Measurements from ENCODE around the gene CDC123.
A peak's percentile ranks its signal among the peaks of the same experiment; 100 is the strongest.

CDC123 gene
- 20.8 to 35.0 (median 30.3) reads per million in 3 donors for total RNA-seq

- Histone ChIP-seq H3K27ac (ENCODE audit: insufficient read depth, low read length, poor library complexity, severe bottlenecking) (peak within 1 kb of the TSS; percentile 97), H3K36me3 (ENCODE audit: control insufficient read depth, insufficient read depth, low read length) (no peaks in the 10 kb centered on the region), H3K27me3 (replicated peaks; ENCODE audit: control insufficient read depth, insufficient read depth, low read length, poor library complexity, severe bottlenecking) (no peaks in the 10 kb centered on the region), H3K9me3 (ENCODE audit: control insufficient read depth, low read length) (no peaks in the 10 kb centered on the region), H3K4me3 (ENCODE audit: insufficient read depth, low read depth, low read length, poor library complexity, severe bottlenecking) (peak within 1 kb of the TSS; percentile 94), H3K4me1 (ENCODE audit: control insufficient read depth, insufficient read depth, low read length, poor library complexity, severe bottlenecking) (peaks cover 17% of the 10 kb centered on the region)
- peak; percentile 63 to 77 (median 76) for DNase-seq
Measured at GRCh38 chr10:12195603-12196506, at the start of gene CDC123, which contains the start of gene NUDT5. Gene CDC123, plus strand, starts transcription at chr10:12196188. Its CDS starts 58 bp downstream, at chr10:12196246. Gene NUDT5, minus strand, starts transcription at chr10:12195891. Its CDS starts 9,600 bp downstream, at chr10:12186291.

- no peak overlapping the region for H3K27ac ChIP-seq (ENCODE audit: insufficient read depth, low read length, poor library complexity, severe bottlenecking)
- no peaks in the 10 kb centered on the region for H3K9me3 ChIP-seq (ENCODE audit: control insufficient read depth, low read length)
- H3K4me1 ChIP-seq (ENCODE audit: control insufficient read depth, insufficient read depth, low read length, poor library complexity, severe bottlenecking) = no peaks in the 10 kb centered on the region
- H3K4me3 ChIP-seq (ENCODE audit: insufficient read depth, low read depth, low read length, poor library complexity, severe bottlenecking) = no peak overlapping the region
- no peak for DNase-seq
- H3K27me3 ChIP-seq (replicated peaks; ENCODE audit: control insufficient read depth, insufficient read depth, low read length, poor library complexity, severe bottlenecking) = no peaks in the 10 kb centered on the region
- H3K36me3 ChIP-seq (ENCODE audit: control insufficient read depth, insufficient read depth, low read length) = peaks cover 10% of the 10 kb centered on the region
Measured at GRCh38 chr10:12150163-12150562, 45.8 kb upstream of the CDC123 start.

GRCh38 chr10:12154516-12154915 lies 41.5 kb upstream of the CDC123 start:
- DNase-seq = no peak
- no peak overlapping the region for H3K4me3 ChIP-seq (ENCODE audit: insufficient read depth, low read depth, low read length, poor library complexity, severe bottlenecking)
- no peaks in the 10 kb centered on the region for H3K4me1 ChIP-seq (ENCODE audit: control insufficient read depth, insufficient read depth, low read length, poor library complexity, severe bottlenecking)
- no peak overlapping the region for H3K27ac ChIP-seq (ENCODE audit: insufficient read depth, low read length, poor library complexity, severe bottlenecking)
- H3K9me3 ChIP-seq (ENCODE audit: control insufficient read depth, low read length) = no peaks in the 10 kb centered on the region
- no peaks in the 10 kb centered on the region for H3K27me3 ChIP-seq (replicated peaks; ENCODE audit: control insufficient read depth, insufficient read depth, low read length, poor library complexity, severe bottlenecking)
- H3K36me3 ChIP-seq (ENCODE audit: control insufficient read depth, insufficient read depth, low read length) = peaks cover 15% of the 10 kb centered on the region

- Histone ChIP-seq H3K27ac (ENCODE audit: insufficient read depth, low read length, poor library complexity, severe bottlenecking) (no peak overlapping the region), H3K4me1 (ENCODE audit: control insufficient read depth, insufficient read depth, low read length, poor library complexity, severe bottlenecking) (no peaks in the 10 kb centered on the region), H3K36me3 (ENCODE audit: control insufficient read depth, insufficient read depth, low read length) (peaks cover 19% of the 10 kb centered on the region), H3K4me3 (ENCODE audit: insufficient read depth, low read depth, low read length, poor library complexity, severe bottlenecking) (no peak overlapping the region), H3K27me3 (replicated peaks; ENCODE audit: control insufficient read depth, insufficient read depth, low read length, poor library complexity, severe bottlenecking) (no peaks in the 10 kb centered on the region), H3K9me3 (ENCODE audit: control insufficient read depth, low read length) (no peaks in the 10 kb centered on the region)
- no peak for DNase-seq
Measured at GRCh38 chr10:12156367-12157123, 39.4 kb upstream of the CDC123 start.

- H3K36me3 ChIP-seq (ENCODE audit: control insufficient read depth, insufficient read depth, low read length) = peaks cover 31% of the 10 kb centered on the region
Measured at GRCh38 chr10:12158111-12158510, 37.9 kb upstream of the CDC123 start.

GRCh38 chr10:12160664-12161063 lies 35.3 kb upstream of the CDC123 start:
- Histone ChIP-seq H3K27me3 (replicated peaks; ENCODE audit: control insufficient read depth, insufficient read depth, low read length, poor library complexity, severe bottlenecking) (no peaks in the 10 kb centered on the region), H3K27ac (ENCODE audit: insufficient read depth, low read length, poor library complexity, severe bottlenecking) (no peak overlapping the region), H3K4me3 (ENCODE audit: insufficient read depth, low read depth, low read length, poor library complexity, severe bottlenecking) (no peak overlapping the region), H3K9me3 (ENCODE audit: control insufficient read depth, low read length) (no peaks in the 10 kb centered on the region), H3K4me1 (ENCODE audit: control insufficient read depth, insufficient read depth, low read length, poor library complexity, severe bottlenecking) (no peaks in the 10 kb centered on the region), H3K36me3 (ENCODE audit: control insufficient read depth, insufficient read depth, low read length) (peaks cover 40% of the 10 kb centered on the region)
- no peak for DNase-seq

More at GRCh38 chr10:12158111-12158510, 37.9 kb upstream of the CDC123 start:
- no peaks in the 10 kb centered on the region for H3K4me1 ChIP-seq (ENCODE audit: control insufficient read depth, insufficient read depth, low read length, poor library complexity, severe bottlenecking)
- no peak for DNase-seq
- H3K27ac ChIP-seq (ENCODE audit: insufficient read depth, low read length, poor library complexity, severe bottlenecking) = no peak overlapping the region
- H3K27me3 ChIP-seq (replicated peaks; ENCODE audit: control insufficient read depth, insufficient read depth, low read length, poor library complexity, severe bottlenecking) = no peaks in the 10 kb centered on the region
- H3K4me3 ChIP-seq (ENCODE audit: insufficient read depth, low read depth, low read length, poor library complexity, severe bottlenecking) = no peak overlapping the region
- no peaks in the 10 kb centered on the region for H3K9me3 ChIP-seq (ENCODE audit: control insufficient read depth, low read length)

GRCh38 chr10:12162927-12163326 lies 33.1 kb upstream of the CDC123 start:
- Histone ChIP-seq H3K27me3 (replicated peaks; ENCODE audit: control insufficient read depth, insufficient read depth, low read length, poor library complexity, severe bottlenecking) (no peaks in the 10 kb centered on the region), H3K4me1 (ENCODE audit: control insufficient read depth, insufficient read depth, low read length, poor library complexity, severe bottlenecking) (no peaks in the 10 kb centered on the region), H3K9me3 (ENCODE audit: control insufficient read depth, low read length) (no peaks in the 10 kb centered on the region), H3K27ac (ENCODE audit: insufficient read depth, low read length, poor library complexity, severe bottlenecking) (no peak overlapping the region), H3K4me3 (ENCODE audit: insufficient read depth, low read depth, low read length, poor library complexity, severe bottlenecking) (no peak overlapping the region), H3K36me3 (ENCODE audit: control insufficient read depth, insufficient read depth, low read length) (peaks cover 51% of the 10 kb centered on the region)
- DNase-seq = no peak

GRCh38 chr10:12164085-12164484 lies 31.9 kb upstream of the CDC123 start:
- no peak for DNase-seq
- Histone ChIP-seq H3K4me3 (ENCODE audit: insufficient read depth, low read depth, low read length, poor library complexity, severe bottlenecking) (no peak overlapping the region), H3K4me1 (ENCODE audit: control insufficient read depth, insufficient read depth, low read length, poor library complexity, severe bottlenecking) (no peaks in the 10 kb centered on the region), H3K27me3 (replicated peaks; ENCODE audit: control insufficient read depth, insufficient read depth, low read length, poor library complexity, severe bottlenecking) (no peaks in the 10 kb centered on the region), H3K36me3 (ENCODE audit: control insufficient read depth, insufficient read depth, low read length) (peaks cover 56% of the 10 kb centered on the region), H3K9me3 (ENCODE audit: control insufficient read depth, low read length) (no peaks in the 10 kb centered on the region), H3K27ac (ENCODE audit: insufficient read depth, low read length, poor library complexity, severe bottlenecking) (no peak overlapping the region)

- DNase-seq = no peak
- Histone ChIP-seq H3K36me3 (ENCODE audit: control insufficient read depth, insufficient read depth, low read length) (peaks cover 63% of the 10 kb centered on the region), H3K4me1 (ENCODE audit: control insufficient read depth, insufficient read depth, low read length, poor library complexity, severe bottlenecking) (no peaks in the 10 kb centered on the region), H3K27ac (ENCODE audit: insufficient read depth, low read length, poor library complexity, severe bottlenecking) (no peak overlapping the region), H3K9me3 (ENCODE audit: control insufficient read depth, low read length) (no peaks in the 10 kb centered on the region), H3K27me3 (replicated peaks; ENCODE audit: control insufficient read depth, insufficient read depth, low read length, poor library complexity, severe bottlenecking) (no peaks in the 10 kb centered on the region), H3K4me3 (ENCODE audit: insufficient read depth, low read depth, low read length, poor library complexity, severe bottlenecking) (no peak overlapping the region)
Measured at GRCh38 chr10:12165036-12165435, 31.0 kb upstream of the CDC123 start.
